ENCODE data around the gene RSRC1.

DNA sequence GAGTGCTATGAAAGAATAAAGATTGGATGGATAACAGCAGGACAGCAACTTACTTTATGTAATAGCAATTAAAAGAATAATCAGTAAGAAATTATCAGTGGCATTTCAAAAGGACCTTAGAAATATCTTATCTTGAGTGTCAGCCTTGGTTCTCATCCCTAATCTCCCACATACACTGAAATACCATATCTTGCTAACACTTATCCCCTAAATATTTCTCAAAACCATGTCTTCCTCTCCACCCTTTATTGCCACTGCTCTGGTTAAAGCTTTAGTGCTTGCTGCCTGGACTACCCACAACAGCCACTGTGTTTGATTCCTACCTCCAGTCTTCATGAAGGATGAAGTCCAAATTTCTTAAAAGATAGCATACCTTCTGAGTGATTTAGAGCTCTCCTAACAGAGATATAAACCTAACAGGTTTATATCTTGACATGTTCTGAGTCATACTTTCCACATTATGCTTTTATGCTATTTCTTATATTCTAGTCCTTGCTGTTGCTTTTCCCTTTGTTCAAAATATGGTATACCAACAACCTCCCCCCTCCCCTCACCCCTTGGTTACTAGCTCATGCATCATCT is 202.8 kb downstream of the RSRC1 start:
- TF ChIP-seq TCF12 (IDR thresholded peaks at IDR 0.05; ENCODE audit: low read depth, low read length), result no peak
- TF ChIP-seq, protein P1, sequence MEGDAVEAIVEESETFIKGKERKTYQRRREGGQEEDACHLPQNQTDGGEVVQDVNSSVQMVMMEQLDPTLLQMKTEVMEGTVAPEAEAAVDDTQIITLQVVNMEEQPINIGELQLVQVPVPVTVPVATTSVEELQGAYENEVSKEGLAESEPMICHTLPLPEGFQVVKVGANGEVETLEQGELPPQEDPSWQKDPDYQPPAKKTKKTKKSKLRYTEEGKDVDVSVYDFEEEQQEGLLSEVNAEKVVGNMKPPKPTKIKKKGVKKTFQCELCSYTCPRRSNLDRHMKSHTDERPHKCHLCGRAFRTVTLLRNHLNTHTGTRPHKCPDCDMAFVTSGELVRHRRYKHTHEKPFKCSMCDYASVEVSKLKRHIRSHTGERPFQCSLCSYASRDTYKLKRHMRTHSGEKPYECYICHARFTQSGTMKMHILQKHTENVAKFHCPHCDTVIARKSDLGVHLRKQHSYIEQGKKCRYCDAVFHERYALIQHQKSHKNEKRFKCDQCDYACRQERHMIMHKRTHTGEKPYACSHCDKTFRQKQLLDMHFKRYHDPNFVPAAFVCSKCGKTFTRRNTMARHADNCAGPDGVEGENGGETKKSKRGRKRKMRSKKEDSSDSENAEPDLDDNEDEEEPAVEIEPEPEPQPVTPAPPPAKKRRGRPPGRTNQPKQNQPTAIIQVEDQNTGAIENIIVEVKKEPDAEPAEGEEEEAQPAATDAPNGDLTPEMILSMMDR (IDR thresholded peaks at IDR 0.05; ENCODE audit: control extremely low read depth in 1 of 3, insufficient read depth in 1 of 3, low read depth in 1 of 3, low read length in 3 of 3), result no peak
- TF ChIP-seq EGR1 (IDR thresholded peaks at IDR 0.05; ENCODE audit: borderline replicate concordance, low read depth, low read length), result no peak
- no peak for TF ChIP-seq TAF1 (IDR thresholded peaks at IDR 0.05; ENCODE audit: low read depth, low read length)
- TF ChIP-seq CHD2 (IDR thresholded peaks at IDR 0.05; ENCODE audit: low read length), result no peak
- no peak for TF ChIP-seq EZH2 (IDR thresholded peaks at IDR 0.05; ENCODE audit: low read depth, low read length, severe bottlenecking)
- TF ChIP-seq BCL11A (IDR thresholded peaks at IDR 0.05; ENCODE audit: low read depth in 2 of 2, low read length in 2 of 2), result no peak
- no peak for TF ChIP-seq PHF8 (conservative IDR thresholded peaks at IDR 0.05; ENCODE audit: low read depth, low read length)
- TF ChIP-seq RAD21 (IDR thresholded peaks at IDR 0.05 in 1 of 2, conservative IDR thresholded peaks at IDR 0.05 in 1 of 2; ENCODE audit: low read depth in 2 of 2, low read length in 2 of 2), result no peak
- TF ChIP-seq EP300 (IDR thresholded peaks at IDR 0.05; ENCODE audit: borderline replicate concordance in 1 of 2, low read depth in 2 of 2, low read length in 2 of 2), result no peak
- no peak for TF ChIP-seq POLR2AphosphoS5 (IDR thresholded peaks at IDR 0.05; ENCODE audit: low read depth, low read length)
- no peak for TF ChIP-seq MAFK (IDR thresholded peaks at IDR 0.05; ENCODE audit: low read depth, low read length)
- no peak for TF ChIP-seq RXRA (IDR thresholded peaks at IDR 0.05; ENCODE audit: insufficient read depth, low read depth, low read length)

Data from H1 (cell line).